ENCODE data around the gene SH3D21. TPM values are rescaled to one million over a fixed set of nuclear protein-coding genes. Genes with fewer than 3 reads are reported as not detected.

Gene SH3D21
- total RNA-seq, 1 experiment from 2014 or later, result 12.1 TPM

DNA sequence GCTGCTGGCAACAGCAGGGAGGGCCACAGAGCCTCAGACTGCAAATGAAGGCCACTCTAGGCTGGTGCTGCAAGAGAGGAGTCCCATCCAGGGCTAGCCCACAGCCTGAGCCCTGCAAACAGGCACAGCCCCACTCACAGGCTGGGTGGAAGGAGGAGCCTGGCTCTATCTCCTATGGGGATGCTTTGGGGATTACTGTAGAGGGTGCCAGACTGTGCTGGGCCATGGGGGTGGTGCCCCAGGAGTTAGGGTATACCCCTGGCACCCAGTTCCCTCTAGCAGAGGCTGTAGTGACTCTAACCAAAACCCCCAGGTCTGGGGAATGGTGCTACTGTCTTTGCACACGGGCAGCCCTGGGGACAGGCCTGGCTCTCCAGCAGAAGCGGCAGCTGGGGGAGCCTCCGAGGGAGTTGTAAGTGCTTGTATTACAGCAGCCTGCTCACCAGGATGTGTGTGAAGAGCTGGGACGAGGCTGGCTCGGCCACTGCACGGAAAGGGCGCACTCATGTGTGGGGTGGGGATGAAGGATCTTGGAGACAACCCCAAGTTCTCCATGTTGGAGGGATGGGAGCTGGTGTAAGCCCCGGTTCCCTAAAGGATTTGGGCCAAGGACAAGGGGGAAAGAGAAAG is 40.7 kb downstream of the SH3D21 start:
- H3K4me1 Mint-ChIP-seq (ENCODE audit: low read depth, unreplicated experiment), result no peaks in the 10 kb centered on the region
- BruUV-seq (replicated peaks), result no TSS peak
- no peak overlapping the region for H3K4me3 Mint-ChIP-seq (ENCODE audit: unreplicated experiment)
- no peak overlapping the region for H3K27ac Mint-ChIP-seq (ENCODE audit: unreplicated experiment)
- H3K36me3 Mint-ChIP-seq (ENCODE audit: insufficient read depth, unreplicated experiment), result peaks cover 20% of the 10 kb centered on the region
- TF ChIP-seq, protein P1, sequence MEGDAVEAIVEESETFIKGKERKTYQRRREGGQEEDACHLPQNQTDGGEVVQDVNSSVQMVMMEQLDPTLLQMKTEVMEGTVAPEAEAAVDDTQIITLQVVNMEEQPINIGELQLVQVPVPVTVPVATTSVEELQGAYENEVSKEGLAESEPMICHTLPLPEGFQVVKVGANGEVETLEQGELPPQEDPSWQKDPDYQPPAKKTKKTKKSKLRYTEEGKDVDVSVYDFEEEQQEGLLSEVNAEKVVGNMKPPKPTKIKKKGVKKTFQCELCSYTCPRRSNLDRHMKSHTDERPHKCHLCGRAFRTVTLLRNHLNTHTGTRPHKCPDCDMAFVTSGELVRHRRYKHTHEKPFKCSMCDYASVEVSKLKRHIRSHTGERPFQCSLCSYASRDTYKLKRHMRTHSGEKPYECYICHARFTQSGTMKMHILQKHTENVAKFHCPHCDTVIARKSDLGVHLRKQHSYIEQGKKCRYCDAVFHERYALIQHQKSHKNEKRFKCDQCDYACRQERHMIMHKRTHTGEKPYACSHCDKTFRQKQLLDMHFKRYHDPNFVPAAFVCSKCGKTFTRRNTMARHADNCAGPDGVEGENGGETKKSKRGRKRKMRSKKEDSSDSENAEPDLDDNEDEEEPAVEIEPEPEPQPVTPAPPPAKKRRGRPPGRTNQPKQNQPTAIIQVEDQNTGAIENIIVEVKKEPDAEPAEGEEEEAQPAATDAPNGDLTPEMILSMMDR (IDR thresholded peaks at IDR 0.05; ENCODE audit: insufficient read depth in 1 of 2, low read depth in 1 of 2, low read length in 1 of 2, severe bottlenecking in 1 of 2, unreplicated experiment in 1 of 2), result no peak
- DNase-seq, result no peak
- intact Hi-C loops (cut with micrococcal nuclease; ENCODE audit: unreplicated experiment), result no loop called here
- Histone ChIP-seq H3K9me3 (no peaks in the 10 kb centered on the region), H3K4me1 (no peaks in the 10 kb centered on the region), H3K4me3 (ENCODE audit: low read depth, low read length) (no peak overlapping the region), H3K27me3 (replicated peaks; ENCODE audit: control insufficient read depth, insufficient read depth, low read length) (no peaks in the 10 kb centered on the region), H3K36me3 (ENCODE audit: control insufficient read depth, insufficient read depth, low read length) (no peaks in the 10 kb centered on the region)
- H3K27me3 Mint-ChIP-seq (ENCODE audit: insufficient read depth, unreplicated experiment), result no peaks in the 10 kb centered on the region
- H3K9me3 Mint-ChIP-seq (ENCODE audit: unreplicated experiment), result no peaks in the 10 kb centered on the region
- CTCF ChIA-PET, result no interaction called here
- POLR2A ChIA-PET, result no interaction called here

DNA sequence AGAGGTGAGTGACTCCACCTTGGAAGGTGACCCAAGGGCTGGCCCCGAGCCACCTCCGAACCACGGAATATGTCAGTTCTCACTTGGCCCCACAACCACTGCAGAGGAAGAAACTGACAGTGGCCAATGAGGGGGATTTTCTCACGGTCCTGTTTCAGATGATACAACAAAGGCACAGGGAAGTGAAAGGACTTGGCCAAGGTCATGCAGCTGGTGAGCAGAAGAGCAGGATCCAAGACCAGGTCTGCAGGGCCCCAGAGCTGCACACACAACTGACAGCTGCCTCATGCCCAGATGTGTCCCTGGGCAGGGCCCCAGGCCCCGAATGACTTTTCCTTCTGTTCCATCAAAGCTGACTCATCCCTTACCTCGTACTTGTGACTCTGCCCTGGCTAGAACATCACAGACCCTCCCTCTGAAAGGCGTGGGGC is 43.1 kb downstream of the SH3D21 start:
- Histone ChIP-seq H3K4me3 (ENCODE audit: low read depth, low read length) (no peak overlapping the region), H3K27me3 (replicated peaks; ENCODE audit: control insufficient read depth, insufficient read depth, low read length) (no peaks in the 10 kb centered on the region), H3K36me3 (ENCODE audit: control insufficient read depth, insufficient read depth, low read length) (no peaks in the 10 kb centered on the region), H3K4me1 (no peaks in the 10 kb centered on the region), H3K9me3 (no peaks in the 10 kb centered on the region)
- no peaks in the 10 kb centered on the region for H3K27me3 Mint-ChIP-seq (ENCODE audit: insufficient read depth, unreplicated experiment)
- no peaks in the 10 kb centered on the region for H3K9me3 Mint-ChIP-seq (ENCODE audit: unreplicated experiment)
- TF ChIP-seq, protein P1 (IDR thresholded peaks at IDR 0.05; ENCODE audit: insufficient read depth in 1 of 2, low read depth in 1 of 2, low read length in 1 of 2, severe bottlenecking in 1 of 2, unreplicated experiment in 1 of 2), result no peak
- intact Hi-C loops (cut with micrococcal nuclease; ENCODE audit: unreplicated experiment), result no loop called here
- peaks cover 20% of the 10 kb centered on the region for H3K36me3 Mint-ChIP-seq (ENCODE audit: insufficient read depth, unreplicated experiment)
- no peak overlapping the region for H3K4me3 Mint-ChIP-seq (ENCODE audit: unreplicated experiment)
- BruUV-seq (replicated peaks), result no TSS peak
- POLR2A ChIA-PET, result no interaction called here
- H3K27ac Mint-ChIP-seq (ENCODE audit: unreplicated experiment), result no peak overlapping the region
- no peaks in the 10 kb centered on the region for H3K4me1 Mint-ChIP-seq (ENCODE audit: low read depth, unreplicated experiment)
- CTCF ChIA-PET, result interaction anchor here (1.3 kb wide), 1 partner anchor 20 kb away, joined by 3 read pairs; no protein-coding TSS in a partner anchor
- DNase-seq, result no peak

GRCh38 chr1:36349839-36350238 is 43.7 kb downstream of the SH3D21 start:
- H3K4me3 ChIP-seq (ENCODE audit: low read depth, low read length), result no peak overlapping the region
- TF ChIP-seq, protein P1 (IDR thresholded peaks at IDR 0.05; ENCODE audit: insufficient read depth in 1 of 2, low read depth in 1 of 2, low read length in 1 of 2, severe bottlenecking in 1 of 2, unreplicated experiment in 1 of 2), result no peak
- no peaks in the 10 kb centered on the region for H3K27me3 ChIP-seq (replicated peaks; ENCODE audit: control insufficient read depth, insufficient read depth, low read length)
- Mint-ChIP-seq H3K4me3 (ENCODE audit: unreplicated experiment) (no peak overlapping the region), H3K27me3 (ENCODE audit: insufficient read depth, unreplicated experiment) (no peaks in the 10 kb centered on the region), H3K36me3 (ENCODE audit: insufficient read depth, unreplicated experiment) (peaks cover 17% of the 10 kb centered on the region), H3K27ac (ENCODE audit: unreplicated experiment) (no peak overlapping the region), H3K9me3 (ENCODE audit: unreplicated experiment) (no peaks in the 10 kb centered on the region), H3K4me1 (ENCODE audit: low read depth, unreplicated experiment) (no peaks in the 10 kb centered on the region)
- POLR2A ChIA-PET, result no interaction called here
- CTCF ChIA-PET, result interaction anchor here (1.3 kb wide), 1 partner anchor 19 kb away, joined by 3 read pairs; no protein-coding TSS in a partner anchor
- H3K36me3 ChIP-seq (ENCODE audit: control insufficient read depth, insufficient read depth, low read length), result no peaks in the 10 kb centered on the region
- no TSS peak for BruUV-seq (replicated peaks)
- no peak for DNase-seq
- intact Hi-C loops (cut with micrococcal nuclease; ENCODE audit: unreplicated experiment), result no loop called here
- H3K4me1 ChIP-seq, result no peaks in the 10 kb centered on the region
- no peaks in the 10 kb centered on the region for H3K9me3 ChIP-seq
